Adrenal gland (tissue), 5 donors: ENCODE data around the gene ISCA2.

Experiments used
- POLR2A ChIP-seq, 2 donors: fragments of 450-650 bp; IDR thresholded peaks; one replicate each; pipeline ENCODE4 v1.6.1; 2017; ENCODE audit warnings: antibody characterized with exemption in 2 of 2, mild to moderate bottlenecking in 2 of 2, moderate library complexity in 1 of 2
- TF ChIP-seq, protein P1 (sequence below), 6 experiments: fragments of 450-650 bp in 4 of 6; fragments of 200-600 bp in 2 of 6; sonication (generic) in 1 of 6; IDR thresholded peaks; 1 replicate in 5 of 6; 2 replicates in 1 of 6; pipeline versions ENCODE4 v1.5.1 to v1.8.0; 2016 to 2021; ENCODE audit warnings: antibody characterized with exemption in 6 of 6, mild to moderate bottlenecking in 2 of 6, moderate library complexity in 1 of 6
- donor health status: DM: no; HTN: no; CAD: no.

DNA sequence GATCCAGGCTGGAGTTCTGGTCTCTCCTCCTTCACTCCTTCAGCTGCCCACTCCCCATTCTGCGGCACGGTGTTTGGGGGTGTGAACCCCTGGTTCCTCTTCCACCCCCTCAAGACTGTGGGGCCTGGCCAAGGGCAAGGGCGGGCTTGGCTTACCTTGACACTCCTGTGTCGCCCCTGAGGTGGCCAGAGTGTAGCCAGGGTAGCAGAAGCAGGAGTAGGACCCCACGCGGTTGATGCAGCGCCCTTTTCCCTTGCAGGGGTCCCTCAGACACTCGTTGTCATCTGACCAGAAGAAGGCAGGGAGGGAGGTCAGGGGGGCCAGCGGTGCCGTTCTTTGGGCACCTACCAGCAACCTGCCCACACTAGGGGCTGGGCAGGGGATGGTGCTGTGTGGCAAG lies 28.2 kb downstream of the ISCA2 start:
- TF ChIP-seq, protein P1, sequence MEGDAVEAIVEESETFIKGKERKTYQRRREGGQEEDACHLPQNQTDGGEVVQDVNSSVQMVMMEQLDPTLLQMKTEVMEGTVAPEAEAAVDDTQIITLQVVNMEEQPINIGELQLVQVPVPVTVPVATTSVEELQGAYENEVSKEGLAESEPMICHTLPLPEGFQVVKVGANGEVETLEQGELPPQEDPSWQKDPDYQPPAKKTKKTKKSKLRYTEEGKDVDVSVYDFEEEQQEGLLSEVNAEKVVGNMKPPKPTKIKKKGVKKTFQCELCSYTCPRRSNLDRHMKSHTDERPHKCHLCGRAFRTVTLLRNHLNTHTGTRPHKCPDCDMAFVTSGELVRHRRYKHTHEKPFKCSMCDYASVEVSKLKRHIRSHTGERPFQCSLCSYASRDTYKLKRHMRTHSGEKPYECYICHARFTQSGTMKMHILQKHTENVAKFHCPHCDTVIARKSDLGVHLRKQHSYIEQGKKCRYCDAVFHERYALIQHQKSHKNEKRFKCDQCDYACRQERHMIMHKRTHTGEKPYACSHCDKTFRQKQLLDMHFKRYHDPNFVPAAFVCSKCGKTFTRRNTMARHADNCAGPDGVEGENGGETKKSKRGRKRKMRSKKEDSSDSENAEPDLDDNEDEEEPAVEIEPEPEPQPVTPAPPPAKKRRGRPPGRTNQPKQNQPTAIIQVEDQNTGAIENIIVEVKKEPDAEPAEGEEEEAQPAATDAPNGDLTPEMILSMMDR (IDR thresholded peaks at IDR 0.05): no peak
- TF ChIP-seq POLR2A (IDR thresholded peaks at IDR 0.05): no peak
